ENCODE results near the gene C1QTNF5. TPM values are rescaled to one million over a fixed set of nuclear protein-coding genes. Genes with fewer than 3 reads are reported as not detected.

The C1QTNF5 gene
- polyA plus RNA-seq, 1 donor from 2014 or later, result not detected

DNA sequence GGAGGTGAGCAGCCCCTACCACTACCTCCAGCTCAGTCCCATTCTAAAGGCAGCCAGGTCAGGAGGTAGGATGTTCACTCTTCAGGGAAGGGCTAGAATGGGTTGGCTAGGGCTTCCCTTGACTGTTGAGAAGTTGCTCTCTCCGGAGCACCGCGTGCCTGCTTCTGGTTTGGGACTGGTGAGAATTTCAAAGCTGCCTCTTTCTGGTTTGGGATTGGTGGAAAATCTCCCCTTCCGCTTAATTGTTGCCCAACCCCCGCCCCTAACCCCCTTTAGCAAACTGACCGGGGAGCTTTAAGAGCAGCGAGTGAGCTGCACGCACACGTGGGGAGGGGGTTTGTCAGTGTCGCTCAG is 40.1 kb upstream of the C1QTNF5 start:
- TF ChIP-seq EP300 (conservative IDR thresholded peaks at IDR 0.05; ENCODE audit: poor library complexity, severe bottlenecking), result no peak
- TF ChIP-seq SMC3 (conservative IDR thresholded peaks at IDR 0.05; ENCODE audit: poor library complexity), result no peak
- TF ChIP-seq TAF1 (IDR thresholded peaks at IDR 0.05; ENCODE audit: low read depth), result no peak
- TF ChIP-seq, protein P1, sequence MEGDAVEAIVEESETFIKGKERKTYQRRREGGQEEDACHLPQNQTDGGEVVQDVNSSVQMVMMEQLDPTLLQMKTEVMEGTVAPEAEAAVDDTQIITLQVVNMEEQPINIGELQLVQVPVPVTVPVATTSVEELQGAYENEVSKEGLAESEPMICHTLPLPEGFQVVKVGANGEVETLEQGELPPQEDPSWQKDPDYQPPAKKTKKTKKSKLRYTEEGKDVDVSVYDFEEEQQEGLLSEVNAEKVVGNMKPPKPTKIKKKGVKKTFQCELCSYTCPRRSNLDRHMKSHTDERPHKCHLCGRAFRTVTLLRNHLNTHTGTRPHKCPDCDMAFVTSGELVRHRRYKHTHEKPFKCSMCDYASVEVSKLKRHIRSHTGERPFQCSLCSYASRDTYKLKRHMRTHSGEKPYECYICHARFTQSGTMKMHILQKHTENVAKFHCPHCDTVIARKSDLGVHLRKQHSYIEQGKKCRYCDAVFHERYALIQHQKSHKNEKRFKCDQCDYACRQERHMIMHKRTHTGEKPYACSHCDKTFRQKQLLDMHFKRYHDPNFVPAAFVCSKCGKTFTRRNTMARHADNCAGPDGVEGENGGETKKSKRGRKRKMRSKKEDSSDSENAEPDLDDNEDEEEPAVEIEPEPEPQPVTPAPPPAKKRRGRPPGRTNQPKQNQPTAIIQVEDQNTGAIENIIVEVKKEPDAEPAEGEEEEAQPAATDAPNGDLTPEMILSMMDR (IDR thresholded peaks at IDR 0.05; ENCODE audit: poor library complexity, severe bottlenecking), result no peak
- TF ChIP-seq, protein P2, sequence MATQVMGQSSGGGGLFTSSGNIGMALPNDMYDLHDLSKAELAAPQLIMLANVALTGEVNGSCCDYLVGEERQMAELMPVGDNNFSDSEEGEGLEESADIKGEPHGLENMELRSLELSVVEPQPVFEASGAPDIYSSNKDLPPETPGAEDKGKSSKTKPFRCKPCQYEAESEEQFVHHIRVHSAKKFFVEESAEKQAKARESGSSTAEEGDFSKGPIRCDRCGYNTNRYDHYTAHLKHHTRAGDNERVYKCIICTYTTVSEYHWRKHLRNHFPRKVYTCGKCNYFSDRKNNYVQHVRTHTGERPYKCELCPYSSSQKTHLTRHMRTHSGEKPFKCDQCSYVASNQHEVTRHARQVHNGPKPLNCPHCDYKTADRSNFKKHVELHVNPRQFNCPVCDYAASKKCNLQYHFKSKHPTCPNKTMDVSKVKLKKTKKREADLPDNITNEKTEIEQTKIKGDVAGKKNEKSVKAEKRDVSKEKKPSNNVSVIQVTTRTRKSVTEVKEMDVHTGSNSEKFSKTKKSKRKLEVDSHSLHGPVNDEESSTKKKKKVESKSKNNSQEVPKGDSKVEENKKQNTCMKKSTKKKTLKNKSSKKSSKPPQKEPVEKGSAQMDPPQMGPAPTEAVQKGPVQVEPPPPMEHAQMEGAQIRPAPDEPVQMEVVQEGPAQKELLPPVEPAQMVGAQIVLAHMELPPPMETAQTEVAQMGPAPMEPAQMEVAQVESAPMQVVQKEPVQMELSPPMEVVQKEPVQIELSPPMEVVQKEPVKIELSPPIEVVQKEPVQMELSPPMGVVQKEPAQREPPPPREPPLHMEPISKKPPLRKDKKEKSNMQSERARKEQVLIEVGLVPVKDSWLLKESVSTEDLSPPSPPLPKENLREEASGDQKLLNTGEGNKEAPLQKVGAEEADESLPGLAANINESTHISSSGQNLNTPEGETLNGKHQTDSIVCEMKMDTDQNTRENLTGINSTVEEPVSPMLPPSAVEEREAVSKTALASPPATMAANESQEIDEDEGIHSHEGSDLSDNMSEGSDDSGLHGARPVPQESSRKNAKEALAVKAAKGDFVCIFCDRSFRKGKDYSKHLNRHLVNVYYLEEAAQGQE (IDR thresholded peaks at IDR 0.05; ENCODE audit: borderline replicate concordance), result no peak
- no peak for TF ChIP-seq MXI1 (conservative IDR thresholded peaks at IDR 0.05; ENCODE audit: poor library complexity, severe bottlenecking)
- TF ChIP-seq RAD21 (conservative IDR thresholded peaks at IDR 0.05), result no peak
- no peak for TF ChIP-seq POLR2AphosphoS5 (IDR thresholded peaks at IDR 0.05)

DNA sequence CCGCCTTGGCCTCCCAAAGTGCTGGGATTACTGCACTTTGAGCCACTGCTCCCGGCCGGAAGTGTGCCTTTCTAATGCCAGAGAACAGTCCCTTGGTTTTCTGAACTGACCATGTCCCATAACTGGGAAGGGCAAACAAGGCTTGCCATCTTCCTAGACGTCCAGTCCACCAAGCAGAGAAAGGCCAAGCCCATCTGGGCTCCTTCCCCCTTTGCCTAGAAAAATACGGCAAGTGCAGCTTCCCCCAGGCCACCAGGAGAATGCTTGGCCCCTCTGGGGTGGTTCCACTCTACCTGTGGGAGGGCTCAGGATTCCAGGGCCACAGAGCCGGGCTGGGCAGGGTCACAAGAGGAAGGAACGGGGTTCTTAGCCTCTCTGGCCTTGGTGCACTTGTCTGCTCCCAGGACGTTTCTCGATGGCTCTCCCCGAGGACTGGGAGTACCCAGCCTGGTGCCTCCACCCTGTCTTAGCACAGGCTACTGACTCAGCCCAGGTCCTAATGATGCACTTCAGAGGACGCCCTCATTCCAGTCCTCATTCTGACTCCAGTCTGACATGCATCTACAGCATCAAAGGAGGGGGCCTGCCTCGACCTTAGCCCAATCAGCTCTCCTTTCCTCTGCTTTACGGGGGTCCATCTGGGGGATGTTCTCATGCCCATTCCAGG is 39.6 kb upstream of the C1QTNF5 start:
- Histone ChIP-seq H3K27me3 (ENCODE audit: insufficient read depth, low read depth, low read length) (peaks cover 13% of the 10 kb centered on the region), H2AFZ (ENCODE audit: low read depth, low read length) (no peak overlapping the region), H4K20me1 (ENCODE audit: insufficient read depth) (no peaks in the 10 kb centered on the region), H3K9me2 (ENCODE audit: insufficient read depth, low read length) (no peaks in the 10 kb centered on the region), H3K4me3 (ENCODE audit: low read length) (peak overlapping the region; percentile 74), H3F3A (ENCODE audit: insufficient read depth, low read length, poor library complexity, severe bottlenecking) (no peaks in the 10 kb centered on the region), H3K9ac (ENCODE audit: low read length) (no peak overlapping the region), H3K79me2 (replicated peaks; ENCODE audit: insufficient read depth, low read length) (no peaks in the 10 kb centered on the region), H3K9me3 (ENCODE audit: low read length) (no peaks in the 10 kb centered on the region), H3K36me3 (ENCODE audit: insufficient read depth, low read length) (no peaks in the 10 kb centered on the region), H3K4me2 (ENCODE audit: low read length) (no peak overlapping the region), H3K27ac (ENCODE audit: low read length) (no peak overlapping the region)
- TF ChIP-seq TAF1 (IDR thresholded peaks at IDR 0.05; ENCODE audit: low read depth) (no peak), POLR2AphosphoS5 (IDR thresholded peaks at IDR 0.05) (no peak), SMC3 (conservative IDR thresholded peaks at IDR 0.05; ENCODE audit: poor library complexity) (no peak), EZH2 (IDR thresholded peaks at IDR 0.05; ENCODE audit: borderline replicate concordance, insufficient read depth, low read length, poor library complexity, severe bottlenecking) (no peak), EP300 (conservative IDR thresholded peaks at IDR 0.05; ENCODE audit: poor library complexity, severe bottlenecking) (no peak), RAD21 (conservative IDR thresholded peaks at IDR 0.05) (no peak), MXI1 (conservative IDR thresholded peaks at IDR 0.05; ENCODE audit: poor library complexity, severe bottlenecking) (no peak)
- TF ChIP-seq, protein P2 (IDR thresholded peaks at IDR 0.05; ENCODE audit: borderline replicate concordance), result no peak
- TF ChIP-seq, protein P1 (IDR thresholded peaks at IDR 0.05; ENCODE audit: poor library complexity, severe bottlenecking), result no peak

More for the DNA sequence above, 40.1 kb upstream of the C1QTNF5 start:
- H3K36me3 ChIP-seq (ENCODE audit: insufficient read depth, low read length), result no peaks in the 10 kb centered on the region
- H3K9me2 ChIP-seq (ENCODE audit: insufficient read depth, low read length), result no peaks in the 10 kb centered on the region
- H3K4me3 ChIP-seq (ENCODE audit: low read length), result peak overlapping the region; percentile 74
- peak overlapping the region; percentile 95 for H3K4me2 ChIP-seq (ENCODE audit: low read length)
- no peaks in the 10 kb centered on the region for H3K9me3 ChIP-seq (ENCODE audit: low read length)
- no peak overlapping the region for H3K27ac ChIP-seq (ENCODE audit: low read length)
- H2AFZ ChIP-seq (ENCODE audit: low read depth, low read length), result no peak overlapping the region
- no peaks in the 10 kb centered on the region for H3F3A ChIP-seq (ENCODE audit: insufficient read depth, low read length, poor library complexity, severe bottlenecking)
- H4K20me1 ChIP-seq (ENCODE audit: insufficient read depth), result no peaks in the 10 kb centered on the region
- peak overlapping the region; percentile 63 for H3K9ac ChIP-seq (ENCODE audit: low read length)
- H3K79me2 ChIP-seq (replicated peaks; ENCODE audit: insufficient read depth, low read length), result no peaks in the 10 kb centered on the region
- peaks cover 13% of the 10 kb centered on the region for H3K27me3 ChIP-seq (ENCODE audit: insufficient read depth, low read depth, low read length)
